ENCODE data around the gene FOSL2. TPM values are rescaled to one million over a fixed set of nuclear protein-coding genes. Genes with fewer than 3 reads are reported as not detected.

The FOSL2 gene
- total and polyA plus RNA-seq, 2 experiments from 2014 or later: 0.60 to 4.3 TPM

- Histone ChIP-seq H4K20me1 (replicated peaks; ENCODE audit: insufficient read depth) (no peaks in the 10 kb centered on the region), H3K27ac (ENCODE audit: low read depth) (no peak overlapping the region), H3K36me3 (ENCODE audit: insufficient read depth) (no peaks in the 10 kb centered on the region), H3F3A (replicated peaks; ENCODE audit: low read depth) (no peaks in the 10 kb centered on the region), H3K27me3 (ENCODE audit: insufficient read depth) (no peaks in the 10 kb centered on the region), H3K9me2 (ENCODE audit: insufficient read depth) (no peaks in the 10 kb centered on the region), H3K79me2 (replicated peaks; ENCODE audit: insufficient read depth) (no peaks in the 10 kb centered on the region), H3K4me1 (ENCODE audit: insufficient read depth) (0 out of 2 replicates have a peak, but pooled peaks cover 5% of the 10 kb centered on the region), H2AFZ (0 out of 2 replicates have a peak overlapping the region, but pooled peaks have one; percentile 52), H3K4me3 (no peak overlapping the region), H3K4me2 (no peak overlapping the region)
- H3K4me1 Mint-ChIP-seq: peaks cover 24% of the 10 kb centered on the region
- DNase-seq (ENCODE audit: low spot score) (no peak), ATAC-seq (peak; percentile 36)
- peak overlapping the region; percentile 35; the same call in 1 of the 2 replicates for H3K27ac Mint-ChIP-seq
- no peaks in the 10 kb centered on the region for H3K9me3 Mint-ChIP-seq
- H3K4me3 Mint-ChIP-seq: no peak overlapping the region
- H3K36me3 Mint-ChIP-seq (ENCODE audit: low read depth): peaks cover 7% of the 10 kb centered on the region; the same call in 2 of the 3 replicates
- peaks cover 5% of the 10 kb centered on the region for H3K27me3 Mint-ChIP-seq (ENCODE audit: insufficient read depth, low read depth, poor library complexity)
- TF ChIP-seq CREB1 (CRISPR knock-in tag; IDR thresholded peaks at IDR 0.05; ENCODE audit: low read depth) (no peak), CTCF (conservative IDR thresholded peaks at IDR 0.05; ENCODE audit: low read depth in 2 of 2) (no peak), EZH2phosphoT487 (IDR thresholded peaks at IDR 0.05; ENCODE audit: unreplicated experiment) (no peak), NANOG (IDR thresholded peaks at IDR 0.05; ENCODE audit: borderline replicate concordance) (no peak), EZH2 (IDR thresholded peaks at IDR 0.05; ENCODE audit: low read depth, unreplicated experiment) (no peak), POLR2AphosphoS5 (IDR thresholded peaks at IDR 0.05; ENCODE audit: low read depth) (no peak), ZNF114 (CRISPR knock-in tag; IDR thresholded peaks at IDR 0.05) (no peak), ZNF331 (CRISPR knock-in tag; IDR thresholded peaks at IDR 0.05; ENCODE audit: low read depth) (no peak), STAT1 (IDR thresholded peaks at IDR 0.05; ENCODE audit: unreplicated experiment) (no peak), JUNB (IDR thresholded peaks at IDR 0.05; ENCODE audit: unreplicated experiment) (no peak)
- TF ChIP-seq, protein P1, sequence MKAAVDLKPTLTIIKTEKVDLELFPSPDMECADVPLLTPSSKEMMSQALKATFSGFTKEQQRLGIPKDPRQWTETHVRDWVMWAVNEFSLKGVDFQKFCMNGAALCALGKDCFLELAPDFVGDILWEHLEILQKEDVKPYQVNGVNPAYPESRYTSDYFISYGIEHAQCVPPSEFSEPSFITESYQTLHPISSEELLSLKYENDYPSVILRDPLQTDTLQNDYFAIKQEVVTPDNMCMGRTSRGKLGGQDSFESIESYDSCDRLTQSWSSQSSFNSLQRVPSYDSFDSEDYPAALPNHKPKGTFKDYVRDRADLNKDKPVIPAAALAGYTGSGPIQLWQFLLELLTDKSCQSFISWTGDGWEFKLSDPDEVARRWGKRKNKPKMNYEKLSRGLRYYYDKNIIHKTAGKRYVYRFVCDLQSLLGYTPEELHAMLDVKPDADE (IDR thresholded peaks at IDR 0.05): no peak
- TF ChIP-seq, protein P2, sequence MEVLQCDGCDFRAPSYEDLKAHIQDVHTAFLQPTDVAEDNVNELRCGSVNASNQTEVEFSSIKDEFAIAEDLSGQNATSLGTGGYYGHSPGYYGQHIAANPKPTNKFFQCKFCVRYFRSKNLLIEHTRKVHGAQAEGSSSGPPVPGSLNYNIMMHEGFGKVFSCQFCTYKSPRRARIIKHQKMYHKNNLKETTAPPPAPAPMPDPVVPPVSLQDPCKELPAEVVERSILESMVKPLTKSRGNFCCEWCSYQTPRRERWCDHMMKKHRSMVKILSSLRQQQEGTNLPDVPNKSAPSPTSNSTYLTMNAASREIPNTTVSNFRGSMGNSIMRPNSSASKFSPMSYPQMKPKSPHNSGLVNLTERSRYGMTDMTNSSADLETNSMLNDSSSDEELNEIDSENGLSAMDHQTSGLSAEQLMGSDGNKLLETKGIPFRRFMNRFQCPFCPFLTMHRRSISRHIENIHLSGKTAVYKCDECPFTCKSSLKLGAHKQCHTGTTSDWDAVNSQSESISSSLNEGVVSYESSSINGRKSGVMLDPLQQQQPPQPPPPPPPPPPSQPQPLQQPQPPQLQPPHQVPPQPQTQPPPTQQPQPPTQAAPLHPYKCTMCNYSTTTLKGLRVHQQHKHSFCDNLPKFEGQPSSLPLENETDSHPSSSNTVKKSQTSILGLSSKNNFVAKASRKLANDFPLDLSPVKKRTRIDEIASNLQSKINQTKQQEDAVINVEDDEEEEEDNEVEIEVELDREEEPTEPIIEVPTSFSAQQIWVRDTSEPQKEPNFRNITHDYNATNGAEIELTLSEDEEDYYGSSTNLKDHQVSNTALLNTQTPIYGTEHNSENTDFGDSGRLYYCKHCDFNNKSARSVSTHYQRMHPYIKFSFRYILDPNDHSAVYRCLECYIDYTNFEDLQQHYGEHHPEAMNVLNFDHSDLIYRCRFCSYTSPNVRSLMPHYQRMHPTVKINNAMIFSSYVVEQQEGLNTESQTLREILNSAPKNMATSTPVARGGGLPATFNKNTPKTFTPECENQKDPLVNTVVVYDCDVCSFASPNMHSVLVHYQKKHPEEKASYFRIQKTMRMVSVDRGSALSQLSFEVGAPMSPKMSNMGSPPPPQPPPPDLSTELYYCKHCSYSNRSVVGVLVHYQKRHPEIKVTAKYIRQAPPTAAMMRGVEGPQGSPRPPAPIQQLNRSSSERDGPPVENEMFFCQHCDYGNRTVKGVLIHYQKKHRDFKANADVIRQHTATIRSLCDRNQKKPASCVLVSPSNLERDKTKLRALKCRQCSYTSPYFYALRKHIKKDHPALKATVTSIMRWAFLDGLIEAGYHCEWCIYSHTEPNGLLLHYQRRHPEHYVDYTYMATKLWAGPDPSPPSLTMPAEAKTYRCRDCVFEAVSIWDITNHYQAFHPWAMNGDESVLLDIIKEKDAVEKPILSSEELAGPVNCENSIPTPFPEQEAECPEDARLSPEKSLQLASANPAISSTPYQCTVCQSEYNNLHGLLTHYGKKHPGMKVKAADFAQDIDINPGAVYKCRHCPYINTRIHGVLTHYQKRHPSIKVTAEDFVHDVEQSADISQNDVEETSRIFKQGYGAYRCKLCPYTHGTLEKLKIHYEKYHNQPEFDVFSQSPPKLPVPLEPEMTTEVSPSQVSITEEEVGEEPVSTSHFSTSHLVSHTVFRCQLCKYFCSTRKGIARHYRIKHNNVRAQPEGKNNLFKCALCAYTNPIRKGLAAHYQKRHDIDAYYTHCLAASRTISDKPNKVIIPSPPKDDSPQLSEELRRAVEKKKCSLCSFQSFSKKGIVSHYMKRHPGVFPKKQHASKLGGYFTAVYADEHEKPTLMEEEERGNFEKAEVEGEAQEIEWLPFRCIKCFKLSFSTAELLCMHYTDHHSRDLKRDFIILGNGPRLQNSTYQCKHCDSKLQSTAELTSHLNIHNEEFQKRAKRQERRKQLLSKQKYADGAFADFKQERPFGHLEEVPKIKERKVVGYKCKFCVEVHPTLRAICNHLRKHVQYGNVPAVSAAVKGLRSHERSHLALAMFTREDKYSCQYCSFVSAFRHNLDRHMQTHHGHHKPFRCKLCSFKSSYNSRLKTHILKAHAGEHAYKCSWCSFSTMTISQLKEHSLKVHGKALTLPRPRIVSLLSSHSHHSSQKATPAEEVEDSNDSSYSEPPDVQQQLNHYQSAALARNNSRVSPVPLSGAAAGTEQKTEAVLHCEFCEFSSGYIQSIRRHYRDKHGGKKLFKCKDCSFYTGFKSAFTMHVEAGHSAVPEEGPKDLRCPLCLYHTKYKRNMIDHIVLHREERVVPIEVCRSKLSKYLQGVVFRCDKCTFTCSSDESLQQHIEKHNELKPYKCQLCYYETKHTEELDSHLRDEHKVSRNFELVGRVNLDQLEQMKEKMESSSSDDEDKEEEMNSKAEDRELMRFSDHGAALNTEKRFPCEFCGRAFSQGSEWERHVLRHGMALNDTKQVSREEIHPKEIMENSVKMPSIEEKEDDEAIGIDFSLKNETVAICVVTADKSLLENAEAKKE (CRISPR knock-in tag; IDR thresholded peaks at IDR 0.05): no peak
- TF ChIP-seq, protein P3, sequence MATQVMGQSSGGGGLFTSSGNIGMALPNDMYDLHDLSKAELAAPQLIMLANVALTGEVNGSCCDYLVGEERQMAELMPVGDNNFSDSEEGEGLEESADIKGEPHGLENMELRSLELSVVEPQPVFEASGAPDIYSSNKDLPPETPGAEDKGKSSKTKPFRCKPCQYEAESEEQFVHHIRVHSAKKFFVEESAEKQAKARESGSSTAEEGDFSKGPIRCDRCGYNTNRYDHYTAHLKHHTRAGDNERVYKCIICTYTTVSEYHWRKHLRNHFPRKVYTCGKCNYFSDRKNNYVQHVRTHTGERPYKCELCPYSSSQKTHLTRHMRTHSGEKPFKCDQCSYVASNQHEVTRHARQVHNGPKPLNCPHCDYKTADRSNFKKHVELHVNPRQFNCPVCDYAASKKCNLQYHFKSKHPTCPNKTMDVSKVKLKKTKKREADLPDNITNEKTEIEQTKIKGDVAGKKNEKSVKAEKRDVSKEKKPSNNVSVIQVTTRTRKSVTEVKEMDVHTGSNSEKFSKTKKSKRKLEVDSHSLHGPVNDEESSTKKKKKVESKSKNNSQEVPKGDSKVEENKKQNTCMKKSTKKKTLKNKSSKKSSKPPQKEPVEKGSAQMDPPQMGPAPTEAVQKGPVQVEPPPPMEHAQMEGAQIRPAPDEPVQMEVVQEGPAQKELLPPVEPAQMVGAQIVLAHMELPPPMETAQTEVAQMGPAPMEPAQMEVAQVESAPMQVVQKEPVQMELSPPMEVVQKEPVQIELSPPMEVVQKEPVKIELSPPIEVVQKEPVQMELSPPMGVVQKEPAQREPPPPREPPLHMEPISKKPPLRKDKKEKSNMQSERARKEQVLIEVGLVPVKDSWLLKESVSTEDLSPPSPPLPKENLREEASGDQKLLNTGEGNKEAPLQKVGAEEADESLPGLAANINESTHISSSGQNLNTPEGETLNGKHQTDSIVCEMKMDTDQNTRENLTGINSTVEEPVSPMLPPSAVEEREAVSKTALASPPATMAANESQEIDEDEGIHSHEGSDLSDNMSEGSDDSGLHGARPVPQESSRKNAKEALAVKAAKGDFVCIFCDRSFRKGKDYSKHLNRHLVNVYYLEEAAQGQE (IDR thresholded peaks at IDR 0.05; ENCODE audit: unreplicated experiment): no peak
These were observed 22.4 kb downstream of the FOSL2 start for GRCh38 chr2:28415010-28415409.
